NCI-H748 (cell line): Measurements from ENCODE around the gene OMD.
A peak's percentile ranks its signal among the peaks of the same experiment; 100 is the strongest.

ENCODE experiments used
- DNase-seq: peaks from one replicate; lab custom pipeline; 2025; ENCODE audit not compliant: unreplicated experiment; lab: John Stamatoyannopoulos, UW

The OMD gene

GRCh38 chr9:92424340-92424739, at the start of gene OMD:
Gene OMD, minus strand, starts transcription at chr9:92424471. Its CDS starts 6,913 bp downstream, at chr9:92417558.
- no peak for DNase-seq

GRCh38 chr9:92468206-92468605, 43.9 kb upstream of the OMD start:
- no peak for DNase-seq

- no peak for DNase-seq
Observed at GRCh38 chr9:92467511-92467910, 43.2 kb upstream of the OMD start.

GRCh38 chr9:92467041-92467440, 42.8 kb upstream of the OMD start:
- no peak for DNase-seq

GRCh38 chr9:92463984-92464383, 39.7 kb upstream of the OMD start:
- DNase-seq, result no peak

GRCh38 chr9:92463387-92463786, 39.1 kb upstream of the OMD start:
- no peak for DNase-seq

GRCh38 chr9:92457576-92457975, 33.3 kb upstream of the OMD start:
- DNase-seq, result no peak

- peak; percentile 36 for DNase-seq
Observed at GRCh38 chr9:92455217-92455616, 30.9 kb upstream of the OMD start.

GRCh38 chr9:92446536-92446935, 22.3 kb upstream of the OMD start:
- DNase-seq, result no peak

GRCh38 chr9:92444841-92445240, 20.6 kb upstream of the OMD start:
- DNase-seq, result no peak

GRCh38 chr9:92440751-92441046, 16.4 kb upstream of the OMD start:
- DNase-seq, result no peak

- DNase-seq, result no peak
Observed at GRCh38 chr9:92439921-92440750, 15.9 kb upstream of the OMD start.

- peak; percentile 12 for DNase-seq
Observed at GRCh38 chr9:92438900-92439526, 14.7 kb upstream of the OMD start.

GRCh38 chr9:92435263-92435662, 11.0 kb upstream of the OMD start:
- no peak for DNase-seq

- no peak for DNase-seq
Observed at GRCh38 chr9:92432972-92433548, 8.8 kb upstream of the OMD start.

GRCh38 chr9:92432350-92432749, 8.1 kb upstream of the OMD start:
- no peak for DNase-seq

- no peak for DNase-seq
Observed at GRCh38 chr9:92429836-92430235, 5.6 kb upstream of the OMD start.

- DNase-seq, result peak; percentile 94
Observed at GRCh38 chr9:92426501-92427145, 2.4 kb upstream of the OMD start.

- no peak for DNase-seq
Observed at GRCh38 chr9:92425474-92425873, 1.2 kb upstream of the OMD start.

- DNase-seq, result no peak
Observed at GRCh38 chr9:92423612-92424011, 659 bp downstream of the OMD start.

- no peak for DNase-seq
Observed at GRCh38 chr9:92422611-92423338, 1.5 kb downstream of the OMD start.
